Uterus (tissue), 4 donors: ENCODE measurements around the gene RASAL2. TPM values are rescaled to one million over a fixed set of nuclear protein-coding genes. Genes with fewer than 3 reads are reported as not detected.

ENCODE experiments used
- DNase-seq, 2 donors: peaks; one replicate each; pipeline ENCODE4 v3.0.0-alpha.2; 2019 to 2020
- H3K27ac ChIP-seq, 2 donors: fragments of 200-600 bp; sonication (generic); 1 replicate in 1 of 2; 2 replicates in 1 of 2; pipeline ENCODE4 v1.5.1; 2016 to 2018
- H3K27me3 ChIP-seq, 2 donors: fragments of 200-600 bp; sonication (generic); one replicate each; pipeline ENCODE4 v1.5.1; 2018 to 2019; ENCODE audit warnings: control low read depth in 1 of 2
- H3K36me3 ChIP-seq, 2 donors: fragments of 200-600 bp; sonication (generic); one replicate each; pipeline ENCODE4 v1.5.1; 2019; ENCODE audit warnings: control low read depth in 1 of 2
- H3K4me1 ChIP-seq, 2 donors: fragments of 200-600 bp; sonication (generic); one replicate each; pipeline ENCODE4 v1.5.1; 2018 to 2019; ENCODE audit warnings: control low read depth in 1 of 2
- H3K4me3 ChIP-seq, 2 donors: fragments of 200-600 bp; sonication (generic); 1 replicate in 1 of 2; 2 replicates in 1 of 2; pipeline ENCODE4 v1.5.1; 2018 to 2019; ENCODE audit warnings: mild to moderate bottlenecking in 1 of 2
- H3K9me3 ChIP-seq, 2 donors: fragments of 200-600 bp; sonication (generic); one replicate each; pipeline ENCODE4 v1.5.1; 2019; ENCODE audit warnings: control low read depth in 1 of 2
- CTCF ChIP-seq, 4 experiments: fragments of 200-600 bp in 2 of 4; fragments of 450-650 bp in 2 of 4; sonication (generic) in 2 of 4; IDR thresholded peaks; one replicate each; pipeline ENCODE4 v1.5.1; 2016 to 2019; ENCODE audit warnings: antibody characterized with exemption in 4 of 4, mild to moderate bottlenecking in 2 of 4, moderate library complexity in 1 of 4
- POLR2A ChIP-seq, 2 donors: fragments of 450-650 bp; IDR thresholded peaks; one replicate each; pipeline ENCODE4 v1.6.1; 2016; ENCODE audit warnings: antibody characterized with exemption in 2 of 2, mild to moderate bottlenecking in 1 of 2, moderate library complexity in 1 of 2
- intact Hi-C: fragments of 100-400 bp; cut with DNase I; formaldehyde crosslinking; loops from one replicate; pipeline ENCODE4 v1.15.1; 2023; ENCODE audit warnings: low total_unique reads
- total RNA-seq, 4 donors: library from RNA; depleted of rRNA in 3 of 4; stranded (reverse); fragments of >200 nt in 3 of 4; gene quantifications; one replicate each; pipeline versions ENCODE4 v1.1.0 to v1.2.4, GENCODE V29; 2014 to 2023
- donor health status: DM: yes; HTN: yes; CAD: no.

The RASAL2 gene
- total RNA-seq, 4 donors from 2014 or later = 10.0 to 42.5 (median 29.8) TPM

- Histone ChIP-seq H3K27ac (no peak overlapping the region), H3K36me3 (no peaks in the 10 kb centered on the region), H3K4me3 (no peak overlapping the region), H3K9me3 (no peaks in the 10 kb centered on the region), H3K27me3 (no peaks in the 10 kb centered on the region), H3K4me1 (no peaks in the 10 kb centered on the region)
- TF ChIP-seq POLR2A (IDR thresholded peaks at IDR 0.05) = no peak
- no peak for TF ChIP-seq CTCF (IDR thresholded peaks at IDR 0.05)
- DNase-seq = no peak
- intact Hi-C loops = no loop called here
Measured at GRCh38 chr1:178528228-178528952, 434.5 kb downstream of the RASAL2 start.

GRCh38 chr1:178528953-178529335, 435.0 kb downstream of the RASAL2 start:
- TF ChIP-seq POLR2A (IDR thresholded peaks at IDR 0.05) (no peak), CTCF (IDR thresholded peaks at IDR 0.05) (no peak)
- no peak overlapping the region for H3K4me3 ChIP-seq
- H3K4me1 ChIP-seq = no peaks in the 10 kb centered on the region
- no peaks in the 10 kb centered on the region for H3K9me3 ChIP-seq
- no peak overlapping the region for H3K27ac ChIP-seq
- H3K36me3 ChIP-seq = no peaks in the 10 kb centered on the region
- no peak for DNase-seq
- no peaks in the 10 kb centered on the region for H3K27me3 ChIP-seq
- intact Hi-C loops = no loop called here

- intact Hi-C loops = loop anchor here (5.0 kb wide), 1 partner anchor 478 kb away; no protein-coding TSS in a partner anchor
- no peak overlapping the region for H3K27ac ChIP-seq
- no peak for DNase-seq
- no peaks in the 10 kb centered on the region for H3K36me3 ChIP-seq
- no peak overlapping the region for H3K4me3 ChIP-seq
- no peaks in the 10 kb centered on the region for H3K27me3 ChIP-seq
- no peaks in the 10 kb centered on the region for H3K4me1 ChIP-seq
- no peaks in the 10 kb centered on the region for H3K9me3 ChIP-seq
- TF ChIP-seq CTCF (IDR thresholded peaks at IDR 0.05) = no peak
- TF ChIP-seq POLR2A (IDR thresholded peaks at IDR 0.05) = no peak
Measured at GRCh38 chr1:178529364-178530036, 435.6 kb downstream of the RASAL2 start.

GRCh38 chr1:178530037-178530402, 436.1 kb downstream of the RASAL2 start:
- intact Hi-C loops = loop anchor here (5.0 kb wide), 1 partner anchor 477 kb away; no protein-coding TSS in a partner anchor
- H3K4me3 ChIP-seq = no peak overlapping the region
- H3K4me1 ChIP-seq = no peaks in the 10 kb centered on the region
- no peaks in the 10 kb centered on the region for H3K36me3 ChIP-seq
- H3K9me3 ChIP-seq = no peaks in the 10 kb centered on the region
- H3K27ac ChIP-seq = no peak overlapping the region
- no peaks in the 10 kb centered on the region for H3K27me3 ChIP-seq
- no peak for DNase-seq
- no peak for TF ChIP-seq POLR2A (IDR thresholded peaks at IDR 0.05)
- TF ChIP-seq CTCF (IDR thresholded peaks at IDR 0.05) = no peak

- intact Hi-C loops = loop anchor here (5.0 kb wide), 1 partner anchor 477 kb away; no protein-coding TSS in a partner anchor
- H3K27ac ChIP-seq = no peak overlapping the region
- no peaks in the 10 kb centered on the region for H3K36me3 ChIP-seq
- TF ChIP-seq POLR2A (IDR thresholded peaks at IDR 0.05) (no peak), CTCF (IDR thresholded peaks at IDR 0.05) (no peak)
- no peak overlapping the region for H3K4me3 ChIP-seq
- H3K9me3 ChIP-seq = no peaks in the 10 kb centered on the region
- no peaks in the 10 kb centered on the region for H3K4me1 ChIP-seq
- H3K27me3 ChIP-seq = no peaks in the 10 kb centered on the region
- no peak for DNase-seq
Measured at GRCh38 chr1:178530502-178530901, 436.6 kb downstream of the RASAL2 start.
